Brain microvascular endothelial cell (primary cell): Measurements from ENCODE around the gene PPP2R5D.

Experiments
- DNase-seq: peaks from one replicate; pipeline ENCODE4 v3.0.0-alpha.2; 2020
- H3K27ac ChIP-seq: fragments of 250-450 bp; sonication (Bioruptor Pico); 2 replicates; pipeline ENCODE4 v1.5.1; 2020; ENCODE audit warnings: mild to moderate bottlenecking, moderate library complexity
- H3K27me3 ChIP-seq: fragments of 250-450 bp; sonication (Bioruptor Pico); replicated peaks from 2 replicates; pipeline ENCODE4 v1.5.1; 2020; ENCODE audit warnings: mild to moderate bottlenecking
- H3K36me3 ChIP-seq: fragments of 250-450 bp; sonication (Bioruptor Pico); replicated peaks from 2 replicates; pipeline ENCODE4 v1.5.1; 2020; ENCODE audit warnings: mild to moderate bottlenecking
- H3K4me3 ChIP-seq: 2 replicates; pipeline ENCODE4 v1.5.1; 2011; ENCODE audit warnings: low read depth, mild to moderate bottlenecking, control low read depth, low read length, moderate library complexity
- CTCF ChIP-seq: IDR thresholded peaks from 2 replicates; pipeline ENCODE4 v1.5.1; 2011; ENCODE audit warnings: low read depth, mild to moderate bottlenecking, moderate library complexity, low read length, control low read depth, inconsistent platforms; ENCODE audit errors: missing control alignments
- in situ Hi-C: cut with HindIII; loops from 2 replicates; pipeline ENCODE4 v1.10.0; 2017; ENCODE audit warnings: low sequenced_read_pairs, low pct_ligation_motif_present

Gene PPP2R5D

GRCh38 chr6:42971746-42972327 is 12.5 kb upstream of the PPP2R5D start:
- Histone ChIP-seq H3K27ac (no peak overlapping the region), H3K4me3 (no peak overlapping the region), H3K27me3 (no peaks in the 10 kb centered on the region), H3K36me3 (no peaks in the 10 kb centered on the region)
- in situ Hi-C loops, result no loop called here
- no peak for TF ChIP-seq CTCF
- no peak for DNase-seq

GRCh38 chr6:42973926-42974325 is 10.4 kb upstream of the PPP2R5D start:
- TF ChIP-seq CTCF, result no peak
- Histone ChIP-seq H3K27me3 (no peaks in the 10 kb centered on the region), H3K27ac (no peak overlapping the region), H3K36me3 (no peaks in the 10 kb centered on the region), H3K4me3 (no peak overlapping the region)
- in situ Hi-C loops, result no loop called here
- no peak for DNase-seq

GRCh38 chr6:42974919-42975505 is 9.4 kb upstream of the PPP2R5D start:
- H3K27me3 ChIP-seq, result no peaks in the 10 kb centered on the region
- H3K27ac ChIP-seq, result no peak overlapping the region
- no peak for DNase-seq
- no peak for TF ChIP-seq CTCF
- in situ Hi-C loops, result no loop called here
- no peak overlapping the region for H3K4me3 ChIP-seq
- no peaks in the 10 kb centered on the region for H3K36me3 ChIP-seq

GRCh38 chr6:42978487-42978838 is 5.9 kb upstream of the PPP2R5D start:
- H3K36me3 ChIP-seq, result no peaks in the 10 kb centered on the region
- in situ Hi-C loops, result no loop called here
- peak; percentile 6 for DNase-seq
- no peak for TF ChIP-seq CTCF
- H3K27ac ChIP-seq, result peak overlapping the region; percentile 71
- peak overlapping the region; percentile 79 for H3K4me3 ChIP-seq
- no peaks in the 10 kb centered on the region for H3K27me3 ChIP-seq

- no peak for TF ChIP-seq CTCF
- H3K36me3 ChIP-seq, result no peaks in the 10 kb centered on the region
- peak within 1 kb of the TSS; percentile 79 for H3K4me3 ChIP-seq
- H3K27me3 ChIP-seq, result no peaks in the 10 kb centered on the region
- peak; percentile 53 for DNase-seq
- H3K27ac ChIP-seq, result peak within 1 kb of the TSS; percentile 71
- in situ Hi-C loops, result no loop called here
Measured at GRCh38 chr6:42978839-42979522, 5.4 kb upstream of the PPP2R5D start, which contains the start of gene PEX6. PEX6 (minus strand) TSS chr6:42979181; CDS start chr6:42979150, 31 bp downstream.
